Gastroesophageal sphincter (tissue), 4 donors: ENCODE results near the gene TRMT5. TPM values are rescaled to one million over a fixed set of nuclear protein-coding genes. Genes with fewer than 3 reads are reported as not detected.
A peak's percentile ranks its signal among the peaks of the same experiment; 100 is the strongest.

ENCODE experiments used
- ATAC-seq: fragments of 150-250 bp; one replicate; pipeline ENCODE4 v1.9.1; 2016; ENCODE audit warnings: mild to moderate bottlenecking, moderate library complexity
- H3K27ac ChIP-seq, 4 donors: fragments of 200-600 bp; sonication (generic) in 3 of 4; 1 replicate in 3 of 4; 2 replicates in 1 of 4; pipeline ENCODE4 v1.5.1; 2016 to 2019
- H3K27me3 ChIP-seq: fragments of 200-600 bp; sonication (generic); one replicate; pipeline ENCODE4 v1.5.1; 2019
- H3K36me3 ChIP-seq, 2 donors: fragments of 200-600 bp; sonication (generic); one replicate each; pipeline ENCODE4 v1.5.1; 2019; ENCODE audit warnings: control low read depth in 1 of 2
- H3K4me1 ChIP-seq, 3 donors: fragments of 200-600 bp; sonication (generic); 1 replicate in 2 of 3; 2 replicates in 1 of 3; pipeline ENCODE4 v1.5.1; 2016 to 2019; ENCODE audit warnings: control low read depth in 2 of 3
- H3K4me3 ChIP-seq, 2 donors: fragments of 200-600 bp; sonication (generic); one replicate each; pipeline ENCODE4 v1.5.1; 2019; ENCODE audit warnings: mild to moderate bottlenecking in 1 of 2, moderate library complexity in 1 of 2
- H3K9me3 ChIP-seq, 3 donors: fragments of 200-600 bp; sonication (generic); one replicate each; pipeline ENCODE4 v1.5.1; 2017 to 2019; ENCODE audit warnings: control low read depth in 2 of 3
- EP300 ChIP-seq: sonication (generic); formaldehyde crosslinking; IDR thresholded peaks from one replicate; pipeline ENCODE4 v1.6.1; 2017; ENCODE audit warnings: antibody characterized with exemption, mild to moderate bottlenecking
- POLR2A ChIP-seq, 2 donors: fragments of 450-650 bp; IDR thresholded peaks; one replicate each; pipeline ENCODE4 v1.6.1; 2017; ENCODE audit warnings: antibody characterized with exemption in 2 of 2, mild to moderate bottlenecking in 2 of 2, moderate library complexity in 1 of 2
- POLR2AphosphoS5 ChIP-seq: sonication (generic); formaldehyde crosslinking; IDR thresholded peaks from one replicate; pipeline ENCODE4 v1.6.1; 2017; ENCODE audit warnings: antibody characterized with exemption
- WGBS, 2 donors: methylation state at CpG; one replicate each; pipeline ENCODE4 v1.1.5; 2018; ENCODE audit warnings: low coverage in 1 of 2; 5-methylcytosine and 5-hydroxymethylcytosine counted together
- total RNA-seq, 4 donors: library from RNA; depleted of rRNA; stranded (reverse); fragments of >200 nt; gene quantifications; one replicate each; pipeline ENCODE4 v1.1.0, GENCODE V29; 2016
- TF ChIP-seq, protein P1 (sequence below), 4 experiments: fragments of 200-600 bp in 2 of 4; fragments of 450-650 bp in 2 of 4; sonication (generic) in 1 of 4; IDR thresholded peaks; one replicate each; pipeline ENCODE4 v1.5.1; 2017 to 2019; ENCODE audit warnings: antibody characterized with exemption in 4 of 4, mild to moderate bottlenecking in 2 of 4, moderate library complexity in 2 of 4

The TRMT5 gene
- total RNA-seq, 4 donors from 2014 or later, result 7.5 to 16.5 (median 11.6) TPM

DNA sequence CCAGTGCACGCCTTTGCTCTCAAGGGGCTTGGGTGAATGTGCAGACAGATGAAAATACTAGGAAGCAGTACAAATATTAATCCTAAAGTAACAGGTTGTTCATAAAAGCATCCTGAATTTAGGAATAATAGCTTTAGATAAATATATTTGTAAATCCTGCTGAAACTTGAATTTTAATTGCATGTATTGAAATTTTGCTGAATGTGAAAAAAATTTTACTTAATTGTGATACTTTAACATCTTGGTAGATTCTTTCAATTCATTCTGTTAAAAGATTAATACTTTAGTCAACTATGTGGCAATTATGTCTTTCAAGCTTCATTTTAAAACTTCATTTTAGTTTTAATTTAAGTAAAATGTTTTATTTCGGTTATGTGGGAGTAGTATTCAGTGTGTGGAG lies 5.6 kb upstream of the TRMT5 start:
- Histone ChIP-seq H3K27me3 (no peaks in the 10 kb centered on the region), H3K36me3 (peaks cover 2 to 64% of the 10 kb centered on the region in 2 donors), H3K4me3 (no peak overlapping the region), H3K9me3 (no peaks in the 10 kb centered on the region), H3K27ac (no peak overlapping the region), H3K4me1 (peaks cover 0 to 21% (median 6%) of the 10 kb centered on the region in 3 donors)
- WGBS, 2 donors, result 75 to 98% methylated on average over 2 of the region's 2 CpGs
- TF ChIP-seq POLR2AphosphoS5 (no peak), POLR2A (IDR thresholded peaks at IDR 0.05) (no peak), EP300 (no peak)
- TF ChIP-seq, protein P1, sequence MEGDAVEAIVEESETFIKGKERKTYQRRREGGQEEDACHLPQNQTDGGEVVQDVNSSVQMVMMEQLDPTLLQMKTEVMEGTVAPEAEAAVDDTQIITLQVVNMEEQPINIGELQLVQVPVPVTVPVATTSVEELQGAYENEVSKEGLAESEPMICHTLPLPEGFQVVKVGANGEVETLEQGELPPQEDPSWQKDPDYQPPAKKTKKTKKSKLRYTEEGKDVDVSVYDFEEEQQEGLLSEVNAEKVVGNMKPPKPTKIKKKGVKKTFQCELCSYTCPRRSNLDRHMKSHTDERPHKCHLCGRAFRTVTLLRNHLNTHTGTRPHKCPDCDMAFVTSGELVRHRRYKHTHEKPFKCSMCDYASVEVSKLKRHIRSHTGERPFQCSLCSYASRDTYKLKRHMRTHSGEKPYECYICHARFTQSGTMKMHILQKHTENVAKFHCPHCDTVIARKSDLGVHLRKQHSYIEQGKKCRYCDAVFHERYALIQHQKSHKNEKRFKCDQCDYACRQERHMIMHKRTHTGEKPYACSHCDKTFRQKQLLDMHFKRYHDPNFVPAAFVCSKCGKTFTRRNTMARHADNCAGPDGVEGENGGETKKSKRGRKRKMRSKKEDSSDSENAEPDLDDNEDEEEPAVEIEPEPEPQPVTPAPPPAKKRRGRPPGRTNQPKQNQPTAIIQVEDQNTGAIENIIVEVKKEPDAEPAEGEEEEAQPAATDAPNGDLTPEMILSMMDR (IDR thresholded peaks at IDR 0.05), result no peak
- ATAC-seq, result no peak

DNA sequence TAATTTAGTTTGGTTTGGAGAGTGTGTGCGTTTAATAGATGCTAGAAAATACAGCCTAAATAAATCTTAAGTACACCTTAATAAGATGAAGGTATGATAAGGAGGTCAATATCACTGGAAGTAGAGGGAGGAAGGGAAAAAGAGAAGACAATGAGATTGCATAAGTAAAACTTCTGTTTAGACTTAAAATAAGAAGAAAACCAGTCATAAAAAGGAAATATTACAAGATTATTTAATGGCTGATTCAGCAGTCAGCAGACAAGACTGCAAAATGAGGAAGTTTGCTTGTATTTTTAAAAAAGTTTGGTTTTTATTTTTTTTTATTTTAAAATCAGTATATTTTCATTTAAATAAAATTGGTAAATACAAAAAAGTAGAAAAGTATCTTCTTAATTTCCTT lies 3.3 kb upstream of the TRMT5 start:
- Histone ChIP-seq H3K9me3 (no peaks in the 10 kb centered on the region), H3K4me3 (no peak overlapping the region), H3K27me3 (no peaks in the 10 kb centered on the region), H3K4me1 (peaks cover 4 to 36% (median 11%) of the 10 kb centered on the region in 3 donors), H3K36me3 (peaks cover 0 to 41% of the 10 kb centered on the region in 2 donors), H3K27ac (no peak overlapping the region)
- ATAC-seq, result no peak
- TF ChIP-seq POLR2A (IDR thresholded peaks at IDR 0.05) (no peak), EP300 (no peak), POLR2AphosphoS5 (no peak)
- TF ChIP-seq, protein P1 (IDR thresholded peaks at IDR 0.05), result no peak
- 92 to 100% methylated on average over 1 of the region's 1 CpG for WGBS, 2 donors

DNA sequence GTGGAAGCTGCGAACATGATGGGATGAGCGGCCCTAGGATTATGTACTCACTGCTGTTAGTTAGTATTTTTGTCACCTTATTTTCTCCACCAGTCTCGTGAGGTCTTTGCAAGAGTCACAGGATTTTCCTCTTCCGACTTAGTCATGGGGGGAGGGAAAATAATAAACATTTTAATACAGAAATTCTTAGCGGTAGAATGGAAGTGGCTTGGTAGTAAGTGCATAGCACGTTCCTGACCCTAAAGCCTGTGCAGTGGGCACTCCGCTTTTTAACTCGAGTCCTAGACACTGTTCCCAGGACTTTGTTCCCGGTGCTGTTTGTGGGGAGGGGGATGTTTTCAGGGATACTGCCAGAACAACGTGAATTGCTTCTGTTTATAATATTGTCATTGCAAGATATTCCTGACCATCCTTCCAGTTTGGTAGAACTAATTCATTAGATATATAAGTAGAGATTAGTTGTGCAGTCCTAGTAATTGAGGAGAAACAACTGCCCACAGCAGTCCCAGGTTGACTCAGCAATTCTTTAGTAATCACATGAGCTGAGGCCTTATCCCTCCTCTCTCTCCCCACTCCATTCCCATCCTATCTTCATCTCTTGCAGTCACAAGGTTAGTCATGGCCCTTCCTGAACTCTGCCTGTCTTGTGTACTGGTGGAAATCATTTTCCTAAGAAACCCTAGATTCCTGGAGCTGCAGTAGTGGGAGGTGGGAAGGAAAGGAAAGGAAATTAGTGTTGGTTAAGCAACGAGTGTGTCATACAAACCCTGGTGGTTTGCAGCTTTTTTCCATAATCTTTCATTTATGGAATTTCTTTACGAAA lies 965 bp upstream of the TRMT5 start:
- H3K27ac ChIP-seq, result peak overlapping the region; percentile 2 to 94 (median 92)
- peaks cover 8 to 58% (median 11%) of the 10 kb centered on the region in 3 donors for H3K4me1 ChIP-seq
- no peak for ATAC-seq
- H3K9me3 ChIP-seq, result no peaks in the 10 kb centered on the region
- peaks cover 0 to 17% of the 10 kb centered on the region in 2 donors for H3K36me3 ChIP-seq
- peak overlapping the region; percentile 49 to 81 for H3K4me3 ChIP-seq
- TF ChIP-seq, protein P1 (IDR thresholded peaks at IDR 0.05), result no peak
- H3K27me3 ChIP-seq, result no peaks in the 10 kb centered on the region
- WGBS, 2 donors, result 8 to 11% methylated on average over 12 of the region's 12 CpGs

DNA sequence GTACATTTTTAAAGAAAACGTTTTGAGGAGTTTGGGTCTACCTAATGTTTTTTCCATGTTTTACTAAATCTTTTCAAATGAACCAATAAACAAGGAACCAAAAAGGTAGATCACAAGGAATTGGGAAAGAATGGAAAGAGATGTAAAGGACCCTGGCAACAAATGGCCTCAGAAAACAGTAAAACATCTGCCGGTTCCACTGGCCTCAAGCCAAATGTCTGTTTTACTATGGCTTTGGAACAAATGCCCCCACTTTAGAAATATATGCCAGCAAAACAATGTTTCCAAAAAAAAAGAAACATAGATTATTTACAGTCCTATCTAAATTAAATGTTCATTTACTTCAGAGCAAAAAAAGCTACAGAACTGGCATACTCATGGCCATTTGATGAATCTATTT lies 3.0 kb downstream of the TRMT5 start:
- TF ChIP-seq POLR2AphosphoS5 (no peak), EP300 (no peak), POLR2A (IDR thresholded peaks at IDR 0.05) (no peak)
- TF ChIP-seq, protein P1 (IDR thresholded peaks at IDR 0.05), result no peak
- no peak overlapping the region for H3K27ac ChIP-seq
- no peaks in the 10 kb centered on the region for H3K27me3 ChIP-seq
- H3K36me3 ChIP-seq, result peaks cover 0 to 34% of the 10 kb centered on the region in 2 donors
- no peak for ATAC-seq
- peaks cover 8 to 50% (median 11%) of the 10 kb centered on the region in 3 donors for H3K4me1 ChIP-seq
- no peak overlapping the region for H3K4me3 ChIP-seq
- WGBS, 2 donors, result 50 to 54% methylated on average over 2 of the region's 2 CpGs
- no peaks in the 10 kb centered on the region for H3K9me3 ChIP-seq

DNA sequence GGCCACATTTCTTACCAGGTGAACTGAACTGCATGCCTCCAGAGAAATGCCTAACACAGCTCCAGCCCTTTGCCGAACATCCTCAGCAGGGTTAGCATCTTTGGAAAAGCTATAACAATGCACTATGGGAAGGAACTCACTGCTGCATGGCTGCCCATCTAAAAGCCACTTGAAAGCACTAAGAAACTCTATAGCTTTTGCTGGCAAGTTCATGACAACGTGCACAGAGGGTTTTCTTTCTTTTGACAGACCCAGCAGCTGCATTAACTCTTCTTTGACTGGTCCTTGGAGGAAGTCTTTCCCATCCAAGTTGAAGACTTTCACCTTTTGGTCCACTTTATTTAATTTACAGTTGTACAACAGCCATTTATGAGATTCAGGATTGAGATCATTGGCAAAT lies 5.3 kb downstream of the TRMT5 start:
- ATAC-seq, result no peak
- 36% methylated on average over 2 of the region's 2 CpGs; no CpG with 5 or more reads in 1 of the 2 donors for WGBS, 2 donors

More for the DNA sequence above, 5.3 kb downstream of the TRMT5 start:
- Histone ChIP-seq H3K9me3 (no peaks in the 10 kb centered on the region), H3K4me3 (no peak overlapping the region), H3K27me3 (no peaks in the 10 kb centered on the region), H3K27ac (no peak overlapping the region), H3K4me1 (peaks cover 5 to 36% (median 8%) of the 10 kb centered on the region in 3 donors), H3K36me3 (peaks cover 0 to 38% of the 10 kb centered on the region in 2 donors)
- TF ChIP-seq EP300, result no peak
- TF ChIP-seq POLR2AphosphoS5, result no peak
- no peak for TF ChIP-seq POLR2A (IDR thresholded peaks at IDR 0.05)
- TF ChIP-seq, protein P1 (IDR thresholded peaks at IDR 0.05), result no peak
